Measurements from ENCODE around the gene FOXO1. TPM values are rescaled to one million over a fixed set of nuclear protein-coding genes. Genes with fewer than 3 reads are reported as not detected.

Gene FOXO1
- total and polyA plus RNA-seq, 2 experiments from 2014 or later: 32.4 to 68.0 TPM

- TF ChIP-seq ZNF462 (CRISPR knock-in tag; IDR thresholded peaks at IDR 0.05): no peak
- TF ChIP-seq STAT1 (IDR thresholded peaks at IDR 0.05; ENCODE audit: unreplicated experiment): no peak
- no peak for TF ChIP-seq EZH2 (IDR thresholded peaks at IDR 0.05; ENCODE audit: low read depth, unreplicated experiment)
- no peak for TF ChIP-seq JUNB (IDR thresholded peaks at IDR 0.05; ENCODE audit: unreplicated experiment)
- no peak for TF ChIP-seq CTCF (conservative IDR thresholded peaks at IDR 0.05; ENCODE audit: low read depth in 2 of 2)
- no peak for TF ChIP-seq ZNF114 (CRISPR knock-in tag; IDR thresholded peaks at IDR 0.05)
- no peak for TF ChIP-seq POLR2AphosphoS5 (IDR thresholded peaks at IDR 0.05; ENCODE audit: low read depth)
These were observed 82.7 kb downstream of the FOXO1 start (continued) for GRCh38 chr13:40583738-40584137.

GRCh38 chr13:40582531-40582930 is 83.9 kb downstream of the FOXO1 start:
- ATAC-seq: no peak
- Mint-ChIP-seq H3K4me1 (peaks cover 71% of the 10 kb centered on the region), H3K27me3 (ENCODE audit: insufficient read depth, low read depth, poor library complexity) (peaks cover 9% of the 10 kb centered on the region), H3K36me3 (ENCODE audit: low read depth) (peaks cover 26% of the 10 kb centered on the region), H3K9me3 (peaks cover 16% of the 10 kb centered on the region), H3K4me3 (no peak overlapping the region), H3K27ac (no peak overlapping the region)
- Histone ChIP-seq H3K4me2 (no peak overlapping the region), H4K20me1 (replicated peaks; ENCODE audit: insufficient read depth) (peaks cover 60% of the 10 kb centered on the region), H3K9me2 (ENCODE audit: insufficient read depth) (peaks cover 7% of the 10 kb centered on the region; the same call in 1 of the 2 replicates), H3K27ac (ENCODE audit: low read depth) (no peak overlapping the region), H3K27me3 (ENCODE audit: insufficient read depth) (no peaks in the 10 kb centered on the region), H3K36me3 (ENCODE audit: insufficient read depth) (peaks cover 10% of the 10 kb centered on the region; the same call in 1 of the 2 replicates), H3K4me3 (no peak overlapping the region), H3K4me1 (ENCODE audit: insufficient read depth) (peaks cover 80% of the 10 kb centered on the region), H3F3A (replicated peaks; ENCODE audit: low read depth) (no peaks in the 10 kb centered on the region), H3K79me2 (replicated peaks; ENCODE audit: insufficient read depth) (peaks cover 100% of the 10 kb centered on the region), H2AFZ (no peak overlapping the region)
- no peak for DNase-seq (ENCODE audit: low spot score)
- TF ChIP-seq ZNF462 (CRISPR knock-in tag; IDR thresholded peaks at IDR 0.05): no peak
